Stimulated activated naive B cell treated with anti-CD40 and anti-IgM and Interleukin-4, amounts not matched to agents 10 μg/mL and 1 μg/mL and 100 μg/mL, for 72 hours (primary cell): ENCODE data around the gene FKBP10.

Experiments used
- ATAC-seq, 2 donors: fragments of 150-1000 bp; cut with Tn5 transposase; replicated peaks; 2 replicates each; pipeline ENCODE4 v1.10.0; 2021; ENCODE audit warnings: moderate library complexity in 1 of 2
- DNase-seq: peaks from one replicate; pipeline ENCODE4 v3.0.0; 2021
- H3K27ac Mint-ChIP-seq: one replicate; pipeline ENCODE4 v1.8.0; 2022; ENCODE audit warnings: mild to moderate bottlenecking, mixed read lengths
- H3K27me3 Mint-ChIP-seq, 2 donors: one replicate each; pipeline ENCODE4 v1.8.0; 2022; ENCODE audit warnings: mixed read lengths in 2 of 2
- H3K36me3 Mint-ChIP-seq, 2 donors: one replicate each; pipeline ENCODE4 v1.8.0; 2022; ENCODE audit warnings: mixed read lengths in 2 of 2, mild to moderate bottlenecking in 1 of 2
- H3K4me1 Mint-ChIP-seq, 2 donors: one replicate each; pipeline ENCODE4 v1.8.0; 2022; ENCODE audit warnings: mixed read lengths in 2 of 2, mild to moderate bottlenecking in 1 of 2
- H3K4me3 Mint-ChIP-seq, 2 donors: one replicate each; pipeline ENCODE4 v1.8.0; 2022; ENCODE audit warnings: mild to moderate bottlenecking in 2 of 2, mixed read lengths in 2 of 2, moderate library complexity in 1 of 2
- H3K9me3 Mint-ChIP-seq, 2 donors: one replicate each; pipeline ENCODE4 v1.8.0; 2022; ENCODE audit warnings: mixed read lengths in 2 of 2, mild to moderate bottlenecking in 1 of 2

FKBP10 gene

GRCh38 chr17:41860254-41860931 is 47.6 kb downstream of the FKBP10 start:
- ATAC-seq (no peak), DNase-seq (no peak)
- no peak overlapping the region for H3K27ac Mint-ChIP-seq
- H3K4me3 Mint-ChIP-seq = no peak overlapping the region
- no peaks in the 10 kb centered on the region for H3K27me3 Mint-ChIP-seq
- no peaks in the 10 kb centered on the region for H3K9me3 Mint-ChIP-seq
- H3K36me3 Mint-ChIP-seq = peaks cover 0 to 3% of the 10 kb centered on the region in 2 donors
- H3K4me1 Mint-ChIP-seq = peaks cover 12 to 22% of the 10 kb centered on the region in 2 donors

GRCh38 chr17:41863074-41863848 is 50.5 kb downstream of the FKBP10 start:
- H3K27me3 Mint-ChIP-seq = no peaks in the 10 kb centered on the region
- DNase-seq = no peak
- H3K4me3 Mint-ChIP-seq = no peak overlapping the region
- no peak for ATAC-seq
- no peak overlapping the region for H3K27ac Mint-ChIP-seq
- peaks cover 9 to 12% of the 10 kb centered on the region in 2 donors for H3K36me3 Mint-ChIP-seq
- no peaks in the 10 kb centered on the region for H3K9me3 Mint-ChIP-seq
- peaks cover 15 to 26% of the 10 kb centered on the region in 2 donors for H3K4me1 Mint-ChIP-seq

GRCh38 chr17:41864498-41864835 is 51.7 kb downstream of the FKBP10 start:
- ATAC-seq = no peak
- H3K9me3 Mint-ChIP-seq = no peaks in the 10 kb centered on the region
- H3K27ac Mint-ChIP-seq = no peak overlapping the region
- H3K27me3 Mint-ChIP-seq = no peaks in the 10 kb centered on the region
- H3K4me1 Mint-ChIP-seq = peaks cover 15 to 26% of the 10 kb centered on the region in 2 donors
- H3K4me3 Mint-ChIP-seq = no peak overlapping the region
- no peak for DNase-seq
- peaks cover 13 to 22% of the 10 kb centered on the region in 2 donors for H3K36me3 Mint-ChIP-seq

- H3K4me3 Mint-ChIP-seq = no peak within 1 kb of the TSS
- H3K9me3 Mint-ChIP-seq = no peaks in the 10 kb centered on the region
- DNase-seq = peak; percentile 85
- H3K4me1 Mint-ChIP-seq = peaks cover 15 to 26% of the 10 kb centered on the region in 2 donors
- H3K36me3 Mint-ChIP-seq = peaks cover 13 to 22% of the 10 kb centered on the region in 2 donors
- H3K27ac Mint-ChIP-seq = peak within 1 kb of the TSS; percentile 84
- no peaks in the 10 kb centered on the region for H3K27me3 Mint-ChIP-seq
- ATAC-seq = peak; percentile 94 to 95
Measured at GRCh38 chr17:41864836-41865595, 52.2 kb downstream of the FKBP10 start, which contains the start of gene KLHL11. KLHL11 (minus strand) TSS chr17:41865423; CDS start chr17:41865370, 53 bp downstream.

- H3K4me3 Mint-ChIP-seq = no peak overlapping the region
- peak overlapping the region; percentile 84 for H3K27ac Mint-ChIP-seq
- no peak for DNase-seq
Measured at GRCh38 chr17:41865596-41865893, 52.7 kb downstream of the FKBP10 start.

GRCh38 chr17:41868568-41868967 is 55.8 kb downstream of the FKBP10 start:
- Mint-ChIP-seq H3K4me1 (peaks cover 3 to 7% of the 10 kb centered on the region in 2 donors), H3K27ac (peak overlapping the region; percentile 47), H3K9me3 (no peaks in the 10 kb centered on the region), H3K36me3 (peaks cover 39 to 51% of the 10 kb centered on the region in 2 donors), H3K27me3 (no peaks in the 10 kb centered on the region), H3K4me3 (no peak overlapping the region)
- no peak for DNase-seq
- no peak for ATAC-seq

More at GRCh38 chr17:41865596-41865893, 52.7 kb downstream of the FKBP10 start:
- peaks cover 13 to 23% of the 10 kb centered on the region in 2 donors for H3K36me3 Mint-ChIP-seq
- peaks cover 12 to 22% of the 10 kb centered on the region in 2 donors for H3K4me1 Mint-ChIP-seq
- ATAC-seq = no peak
- no peaks in the 10 kb centered on the region for H3K9me3 Mint-ChIP-seq
- H3K27me3 Mint-ChIP-seq = no peaks in the 10 kb centered on the region

GRCh38 chr17:41869426-41869825 is 56.6 kb downstream of the FKBP10 start:
- H3K27ac Mint-ChIP-seq = no peak overlapping the region
- H3K4me1 Mint-ChIP-seq = peaks cover 3 to 7% of the 10 kb centered on the region in 2 donors
- no peak overlapping the region for H3K4me3 Mint-ChIP-seq
- ATAC-seq (no peak), DNase-seq (no peak)
- H3K27me3 Mint-ChIP-seq = no peaks in the 10 kb centered on the region
- H3K9me3 Mint-ChIP-seq = no peaks in the 10 kb centered on the region
- peaks cover 43 to 54% of the 10 kb centered on the region in 2 donors for H3K36me3 Mint-ChIP-seq

GRCh38 chr17:41870097-41870496 is 57.3 kb downstream of the FKBP10 start:
- peak overlapping the region; percentile 3 for H3K27ac Mint-ChIP-seq
- no peak overlapping the region for H3K4me3 Mint-ChIP-seq
- H3K9me3 Mint-ChIP-seq = no peaks in the 10 kb centered on the region
- peaks cover 3 to 7% of the 10 kb centered on the region in 2 donors for H3K4me1 Mint-ChIP-seq
- DNase-seq = no peak
- H3K27me3 Mint-ChIP-seq = no peaks in the 10 kb centered on the region
- H3K36me3 Mint-ChIP-seq = peaks cover 41 to 54% of the 10 kb centered on the region in 2 donors
- no peak for ATAC-seq

- ATAC-seq (no peak), DNase-seq (no peak)
- peaks cover under 1 to 1% of the 10 kb centered on the region in 2 donors for H3K4me1 Mint-ChIP-seq
- no peaks in the 10 kb centered on the region for H3K9me3 Mint-ChIP-seq
- no peak overlapping the region for H3K27ac Mint-ChIP-seq
- no peaks in the 10 kb centered on the region for H3K27me3 Mint-ChIP-seq
- peaks cover 38 to 52% of the 10 kb centered on the region in 2 donors for H3K36me3 Mint-ChIP-seq
- no peak overlapping the region for H3K4me3 Mint-ChIP-seq
Measured at GRCh38 chr17:41870627-41871026, 57.8 kb downstream of the FKBP10 start.

- Mint-ChIP-seq H3K27me3 (no peaks in the 10 kb centered on the region), H3K9me3 (no peaks in the 10 kb centered on the region), H3K27ac (peak overlapping the region; percentile 9), H3K36me3 (peaks cover 35 to 49% of the 10 kb centered on the region in 2 donors), H3K4me3 (no peak overlapping the region), H3K4me1 (no peaks in the 10 kb centered on the region)
- DNase-seq (no peak), ATAC-seq (no peak)
Measured at GRCh38 chr17:41871789-41872188, 59.0 kb downstream of the FKBP10 start.
